B cell (primary cell): Measurements from ENCODE around the gene DCAF4. TPM values are rescaled to one million over a fixed set of nuclear protein-coding genes. Genes with fewer than 3 reads are reported as not detected.

Experiments used
- ATAC-seq: fragments of 200-7000 bp; cut with Tn5 transposase; one replicate; pipeline ENCODE4 v1.10.0; 2021; ENCODE audit warnings: low read depth, mild to moderate bottlenecking, moderate number of reproducible peaks, moderate library complexity
- CTCF ChIA-PET: fragments of 350-600 bp; sonication (Branson Sonifier 250); formaldehyde crosslinking; loops from one replicate; lab custom pipeline; 2021; ENCODE audit warnings: antibody characterized with exemption, inconsistent platforms; lab: Charles Lee
- POLR2A ChIA-PET: fragments of 350-600 bp; sonication (Branson Sonifier 250); formaldehyde crosslinking; loops from one replicate; lab custom pipeline; 2021; ENCODE audit warnings: antibody characterized with exemption; lab: Charles Lee
- DNase-seq: peaks from one replicate; pipeline ENCODE4 v3.0.0; 2013
- H2AFZ ChIP-seq: 2 replicates; pipeline ENCODE4 v1.6.1; 2012; ENCODE audit warnings: mild to moderate bottlenecking, low read depth, low read length; ENCODE audit not compliant: insufficient read depth, poor library complexity, severe bottlenecking
- H3K27ac ChIP-seq, 2 donors: 1 replicate in 1 of 2; 2 replicates in 1 of 2; pipeline ENCODE4 v1.5.1; 2012 to 2013; ENCODE audit warnings: low read length in 2 of 2, mild to moderate bottlenecking in 2 of 2, moderate library complexity in 1 of 2
- H3K27me3 ChIP-seq, 4 experiments: fragments of 200-600 bp in 1 of 4; sonication (generic) in 1 of 4; replicated peaks in 1 of 4; 1 replicate in 2 of 4; 2 replicates in 2 of 4; pipeline versions ENCODE4 v1.6.1 to v1.7.0; 2013 to 2016; ENCODE audit warnings: low read length in 3 of 4, mild to moderate bottlenecking in 2 of 4, mixed read lengths in 1 of 4, moderate library complexity in 1 of 4; ENCODE audit not compliant: insufficient read depth in 4 of 4, control insufficient read depth in 3 of 4; ENCODE audit errors: control extremely low read depth in 1 of 4
- H3K36me3 ChIP-seq, 2 experiments: replicated peaks in 1 of 2; 1 replicate in 1 of 2; 2 replicates in 1 of 2; pipeline versions ENCODE4 v1.6.1 to v1.7.1; 2013; ENCODE audit warnings: low read length in 1 of 2; ENCODE audit not compliant: insufficient read depth in 2 of 2, control insufficient read depth in 1 of 2; ENCODE audit errors: control extremely low read depth in 1 of 2, extremely low read depth in 1 of 2
- H3K4me1 ChIP-seq, 2 donors: fragments of 200-600 bp in 1 of 2; sonication (generic) in 1 of 2; 1 replicate in 1 of 2; 2 replicates in 1 of 2; pipeline versions ENCODE4 v1.5.1 to v1.6.1; 2013 to 2017; ENCODE audit warnings: low read length in 2 of 2; ENCODE audit not compliant: control insufficient read depth in 2 of 2, insufficient read depth in 2 of 2
- H3K4me2 ChIP-seq: replicated peaks from 2 replicates; pipeline ENCODE3; 2012; ENCODE audit warnings: mild to moderate bottlenecking, low read depth, low read length; ENCODE audit not compliant: poor library complexity, severe bottlenecking
- H3K4me3 ChIP-seq, 5 experiments: fragments of 200-600 bp in 1 of 5; sonication (generic) in 1 of 5; 1 replicate in 3 of 5; 2 replicates in 2 of 5; pipeline versions ENCODE4 v1.5.1 to v1.7.0; 2011 to 2016; ENCODE audit warnings: low read length in 4 of 5, mild to moderate bottlenecking in 4 of 5, low read depth in 2 of 5, control low read depth in 1 of 5, moderate library complexity in 1 of 5; ENCODE audit not compliant: insufficient read depth in 1 of 5; ENCODE audit errors: control extremely low read depth in 1 of 5, extremely low read depth in 1 of 5
- H3K79me2 ChIP-seq: fragments of 200-600 bp; sonication (generic); one replicate; pipeline ENCODE4 v1.6.0; 2016; ENCODE audit warnings: low read length; ENCODE audit not compliant: control insufficient read depth, insufficient read depth
- H3K9ac ChIP-seq: fragments of 200-600 bp; sonication (generic); 2 replicates; pipeline ENCODE4 v1.6.1; 2017; ENCODE audit warnings: mild to moderate bottlenecking, low read length, moderate library complexity
- H3K9me3 ChIP-seq, 3 donors: one replicate each; pipeline versions ENCODE4 v1.6.1 to v1.7.1; 2013; ENCODE audit warnings: low read length in 2 of 3; ENCODE audit not compliant: control insufficient read depth in 2 of 3, insufficient read depth in 1 of 3; ENCODE audit errors: control extremely low read depth in 1 of 3
- H4K20me1 ChIP-seq: 2 replicates; pipeline ENCODE4 v1.6.0; 2012; ENCODE audit warnings: mild to moderate bottlenecking, low read length; ENCODE audit not compliant: insufficient read depth, control insufficient read depth, poor library complexity, severe bottlenecking
- H3K27ac Mint-ChIP-seq: one replicate; pipeline ENCODE4 v1.8.0; 2021; ENCODE audit warnings: mixed read lengths
- H3K27me3 Mint-ChIP-seq: one replicate; pipeline ENCODE4 v1.8.0; 2021; ENCODE audit warnings: mixed read lengths
- H3K4me1 Mint-ChIP-seq: one replicate; pipeline ENCODE4 v1.8.0; 2021; ENCODE audit warnings: mixed read lengths
- H3K4me3 Mint-ChIP-seq: one replicate; pipeline ENCODE4 v1.8.0; 2021; ENCODE audit warnings: mixed read lengths
- H3K9me3 Mint-ChIP-seq: one replicate; pipeline ENCODE4 v1.8.0; 2022; ENCODE audit warnings: mixed read lengths; ENCODE audit not compliant: insufficient read depth
- EZH2 ChIP-seq: IDR thresholded peaks from 2 replicates; pipeline ENCODE4 v1.6.1; 2012; ENCODE audit warnings: borderline replicate concordance, low read depth, mild to moderate bottlenecking, moderate library complexity, low read length; ENCODE audit not compliant: insufficient read depth, poor library complexity, severe bottlenecking
- WGBS: methylation state at CpG from one replicate; pipeline ENCODE4 v1.1.5; 2013; ENCODE audit warnings: missing lambda C conversion rate; ENCODE audit not compliant: insufficient coverage; 5-methylcytosine and 5-hydroxymethylcytosine counted together
- intact Hi-C: fragments of 100-400 bp; cut with micrococcal nuclease; formaldehyde crosslinking; loops from one replicate; pipeline ENCODE4 v1.10.0; 2022
- polyA plus RNA-seq: library from polyadenylated mRNA; depleted of rRNA; stranded (reverse); fragments of >200 nt; gene quantifications from 2 replicates; pipeline ENCODE4 v1.2.3, GENCODE V29; 2012
- total RNA-seq, 2 donors: library from RNA; stranded (reverse); fragments of 120-200 nt in 1 of 2; gene quantifications; 1 replicate in 1 of 2; 2 replicates in 1 of 2; pipeline versions ENCODE4 v1.2.3 to v1.2.4, GENCODE V29; 2013 to 2022
- TF ChIP-seq, protein P1 (sequence below): fragments of 200-600 bp; IDR thresholded peaks from one replicate; pipeline ENCODE4 v1.8.0; 2022; ENCODE audit warnings: antibody characterized with exemption, mild to moderate bottlenecking

The DCAF4 gene
- total and polyA plus RNA-seq, 2 donors (not counting 1 experiment from before 2014, with no cell fraction given) = 35.3 to 54.6 TPM

DNA sequence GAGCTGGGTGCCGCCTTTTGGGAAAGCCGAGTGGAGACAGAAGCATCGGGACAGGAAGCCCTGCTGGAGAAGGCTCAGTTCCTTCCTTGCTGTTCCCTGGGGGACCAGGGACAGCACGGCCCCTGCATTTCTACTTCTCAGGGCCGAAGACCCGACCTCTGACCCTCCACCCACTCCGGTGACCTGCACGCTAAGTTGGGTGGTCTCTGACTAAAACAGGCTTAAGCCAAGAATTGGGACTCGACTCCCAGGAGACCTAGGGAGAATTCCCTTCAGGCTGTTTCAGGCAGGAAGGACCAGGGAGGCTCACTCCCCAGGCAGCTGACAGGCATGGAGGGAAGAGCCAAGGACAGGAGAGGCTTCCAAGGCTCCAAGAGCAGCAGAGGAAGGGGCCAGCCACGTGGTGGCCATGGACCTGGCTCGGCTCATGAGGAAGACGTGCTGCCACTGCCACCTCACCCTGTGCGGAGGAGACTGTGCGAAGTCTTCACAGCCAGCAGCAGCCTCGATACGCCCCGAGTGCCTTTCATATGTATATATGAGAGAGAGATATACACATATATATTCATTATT lies 43.9 kb downstream of the DCAF4 start:
- Histone ChIP-seq H3K27me3 (no peaks in the 10 kb centered on the region), H4K20me1 (no peaks in the 10 kb centered on the region), H3K4me2 (no peak overlapping the region), H3K4me3 (no peak overlapping the region), H3K9ac (no peak overlapping the region), H3K36me3 (peaks cover 13 to 42% of the 10 kb centered on the region in 2 experiments), H2AFZ (no peak overlapping the region), H3K9me3 (no peaks in the 10 kb centered on the region), H3K4me1 (no peaks in the 10 kb centered on the region), H3K27ac (no peak overlapping the region), H3K79me2 (no peaks in the 10 kb centered on the region)
- intact Hi-C loops = no loop called here
- no peak for DNase-seq
- no peak overlapping the region for H3K4me3 Mint-ChIP-seq
- ChIA-PET POLR2A (no interaction called here), CTCF (no interaction called here)
- TF ChIP-seq, protein P1, sequence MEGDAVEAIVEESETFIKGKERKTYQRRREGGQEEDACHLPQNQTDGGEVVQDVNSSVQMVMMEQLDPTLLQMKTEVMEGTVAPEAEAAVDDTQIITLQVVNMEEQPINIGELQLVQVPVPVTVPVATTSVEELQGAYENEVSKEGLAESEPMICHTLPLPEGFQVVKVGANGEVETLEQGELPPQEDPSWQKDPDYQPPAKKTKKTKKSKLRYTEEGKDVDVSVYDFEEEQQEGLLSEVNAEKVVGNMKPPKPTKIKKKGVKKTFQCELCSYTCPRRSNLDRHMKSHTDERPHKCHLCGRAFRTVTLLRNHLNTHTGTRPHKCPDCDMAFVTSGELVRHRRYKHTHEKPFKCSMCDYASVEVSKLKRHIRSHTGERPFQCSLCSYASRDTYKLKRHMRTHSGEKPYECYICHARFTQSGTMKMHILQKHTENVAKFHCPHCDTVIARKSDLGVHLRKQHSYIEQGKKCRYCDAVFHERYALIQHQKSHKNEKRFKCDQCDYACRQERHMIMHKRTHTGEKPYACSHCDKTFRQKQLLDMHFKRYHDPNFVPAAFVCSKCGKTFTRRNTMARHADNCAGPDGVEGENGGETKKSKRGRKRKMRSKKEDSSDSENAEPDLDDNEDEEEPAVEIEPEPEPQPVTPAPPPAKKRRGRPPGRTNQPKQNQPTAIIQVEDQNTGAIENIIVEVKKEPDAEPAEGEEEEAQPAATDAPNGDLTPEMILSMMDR = no peak
- TF ChIP-seq EZH2 = no peak
- H3K27me3 Mint-ChIP-seq = no peaks in the 10 kb centered on the region
- H3K4me1 Mint-ChIP-seq = no peaks in the 10 kb centered on the region
- no peak for ATAC-seq
- H3K27ac Mint-ChIP-seq = no peak overlapping the region
- no peaks in the 10 kb centered on the region for H3K9me3 Mint-ChIP-seq
- WGBS = 98% methylated on average over 6 of the region's 17 CpGs

DNA sequence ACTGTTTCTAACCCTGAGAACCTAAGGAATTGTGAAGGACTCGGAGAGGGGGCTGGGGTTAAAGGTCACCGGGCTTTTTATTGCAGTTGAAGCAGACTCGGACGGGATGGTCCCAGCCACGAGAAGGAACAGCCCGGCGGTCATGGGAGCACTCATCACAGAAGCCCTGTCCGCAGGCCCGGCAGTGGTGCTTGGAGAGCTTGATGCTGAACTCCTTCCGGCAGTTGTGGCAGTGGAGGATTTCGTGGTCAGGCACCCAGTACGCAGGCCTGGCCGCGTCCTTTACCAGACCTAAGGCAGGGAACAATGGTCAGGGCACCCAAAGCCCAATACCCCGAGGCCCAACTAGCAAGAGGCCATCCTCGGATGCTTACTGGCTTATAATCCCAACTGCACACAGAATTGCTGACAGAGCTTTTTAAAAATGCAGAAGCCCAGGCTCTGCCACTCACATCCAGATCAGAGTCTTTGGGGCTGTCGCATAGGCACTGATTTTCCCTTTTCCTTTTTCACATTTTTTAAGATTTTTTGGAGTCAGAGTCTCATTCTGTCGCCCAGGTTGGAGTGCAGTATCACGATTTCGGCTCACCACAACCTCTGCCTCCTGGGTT lies 44.7 kb downstream of the DCAF4 start:
- Histone ChIP-seq H3K4me3 (no peak overlapping the region), H3K4me2 (no peak overlapping the region), H3K9ac (no peak overlapping the region), H3K9me3 (no peaks in the 10 kb centered on the region), H2AFZ (no peak overlapping the region), H3K79me2 (no peaks in the 10 kb centered on the region), H3K27me3 (no peaks in the 10 kb centered on the region), H4K20me1 (no peaks in the 10 kb centered on the region), H3K27ac (no peak overlapping the region), H3K4me1 (no peaks in the 10 kb centered on the region), H3K36me3 (peaks cover 15 to 49% of the 10 kb centered on the region in 2 experiments)
- 97% methylated on average over 20 of the region's 20 CpGs for WGBS
- Mint-ChIP-seq H3K4me3 (no peak overlapping the region), H3K4me1 (no peaks in the 10 kb centered on the region), H3K9me3 (no peaks in the 10 kb centered on the region), H3K27ac (no peak overlapping the region), H3K27me3 (no peaks in the 10 kb centered on the region)
- DNase-seq (no peak), ATAC-seq (no peak)
- ChIA-PET POLR2A (no interaction called here), CTCF (no interaction called here)
- no peak for TF ChIP-seq EZH2
- TF ChIP-seq, protein P1 = no peak
- intact Hi-C loops = no loop called here
